DOHH2 (cell line): ENCODE results near the gene CHCHD6.

ENCODE experiments used
- CTCF ChIP-seq: fragments of 200-600 bp; sonication (generic); IDR thresholded peaks from one replicate; pipeline ENCODE4 v1.5.1; 2014; ENCODE audit warnings: antibody characterized with exemption, mild to moderate bottlenecking, low read depth, low read length; ENCODE audit not compliant: poor library complexity, severe bottlenecking
- EZH2phosphoT487 ChIP-seq: fragments of 200-600 bp; sonication (generic); IDR thresholded peaks from 2 replicates; pipeline ENCODE4 v1.6.1; 2017; ENCODE audit warnings: borderline replicate concordance, mild to moderate bottlenecking, antibody characterized with exemption, low read length, moderate library complexity, mixed read lengths

- TF ChIP-seq CTCF: no peak
- no peak for TF ChIP-seq EZH2phosphoT487
Observed at GRCh38 chr3:126984391-126985131, 280.5 kb downstream of the CHCHD6 start.
